Measurements from ENCODE around the gene GJC2. TPM values are rescaled to one million over a fixed set of nuclear protein-coding genes. Genes with fewer than 3 reads are reported as not detected.

Gene GJC2
- total RNA-seq, 4 donors from 2014 or later: 0.20 to 7.1 (median 1.4) TPM

DNA sequence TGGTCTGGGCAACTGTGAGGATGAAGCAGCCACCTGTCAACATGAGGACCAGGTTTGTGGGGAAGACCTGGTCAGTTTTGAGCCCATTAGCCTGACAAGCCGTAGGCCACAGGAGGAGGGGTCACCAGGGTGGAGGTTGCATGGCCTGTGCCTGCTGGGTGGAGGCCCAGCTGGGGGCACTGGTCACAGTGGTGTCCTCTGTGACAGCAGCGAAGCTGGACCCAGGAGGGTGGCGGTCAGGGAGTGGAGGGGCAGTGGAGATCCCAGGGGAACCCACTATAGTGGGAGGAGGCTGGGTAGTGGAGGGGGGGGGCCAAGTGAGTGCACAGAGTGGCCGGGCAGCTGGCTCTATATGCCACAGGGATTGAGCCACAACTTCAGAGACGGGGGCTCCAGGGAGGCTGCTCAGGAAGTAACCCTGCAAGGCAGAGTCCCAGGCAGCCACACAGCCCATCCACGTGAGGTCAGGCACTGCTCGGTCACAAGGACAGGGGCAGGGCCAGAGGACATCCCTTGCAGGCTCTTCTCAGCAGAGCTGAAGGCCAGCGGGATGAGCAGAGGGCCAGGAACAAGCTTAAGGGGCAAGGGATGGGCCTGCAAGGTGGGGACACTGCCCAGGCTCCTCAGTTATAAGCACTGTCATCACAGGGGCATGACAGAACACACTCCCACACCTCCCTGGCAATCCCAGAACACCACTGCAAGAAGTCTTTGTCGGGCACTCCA lies 44.3 kb upstream of the GJC2 start:
- H3K4me1 ChIP-seq: peaks cover 24 to 42% (median 38%) of the 10 kb centered on the region in 4 donors
- in situ Hi-C loops (cut with MboI; ENCODE audit: low pct_ligation_motif_present in 1 of 4, low pct_unique_long_range_greater_than_20kb in 1 of 4, low sequenced_read_pairs in 3 of 4) (no loop called here), intact Hi-C loops (cut with DNase I; ENCODE audit: low total_unique reads) (no loop called here)
- DNase-seq: no peak
- no peak overlapping the region for H3K4me3 ChIP-seq
- H3K36me3 ChIP-seq: no peaks in the 10 kb centered on the region
- H3K9me3 ChIP-seq: no peaks in the 10 kb centered on the region
- no peak for TF ChIP-seq EP300 (IDR thresholded peaks at IDR 0.05; ENCODE audit: low read depth)
- TF ChIP-seq, protein P1, sequence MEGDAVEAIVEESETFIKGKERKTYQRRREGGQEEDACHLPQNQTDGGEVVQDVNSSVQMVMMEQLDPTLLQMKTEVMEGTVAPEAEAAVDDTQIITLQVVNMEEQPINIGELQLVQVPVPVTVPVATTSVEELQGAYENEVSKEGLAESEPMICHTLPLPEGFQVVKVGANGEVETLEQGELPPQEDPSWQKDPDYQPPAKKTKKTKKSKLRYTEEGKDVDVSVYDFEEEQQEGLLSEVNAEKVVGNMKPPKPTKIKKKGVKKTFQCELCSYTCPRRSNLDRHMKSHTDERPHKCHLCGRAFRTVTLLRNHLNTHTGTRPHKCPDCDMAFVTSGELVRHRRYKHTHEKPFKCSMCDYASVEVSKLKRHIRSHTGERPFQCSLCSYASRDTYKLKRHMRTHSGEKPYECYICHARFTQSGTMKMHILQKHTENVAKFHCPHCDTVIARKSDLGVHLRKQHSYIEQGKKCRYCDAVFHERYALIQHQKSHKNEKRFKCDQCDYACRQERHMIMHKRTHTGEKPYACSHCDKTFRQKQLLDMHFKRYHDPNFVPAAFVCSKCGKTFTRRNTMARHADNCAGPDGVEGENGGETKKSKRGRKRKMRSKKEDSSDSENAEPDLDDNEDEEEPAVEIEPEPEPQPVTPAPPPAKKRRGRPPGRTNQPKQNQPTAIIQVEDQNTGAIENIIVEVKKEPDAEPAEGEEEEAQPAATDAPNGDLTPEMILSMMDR (IDR thresholded peaks at IDR 0.05): no peak
- TF ChIP-seq POLR2AphosphoS5 (IDR thresholded peaks at IDR 0.05): no peak
- no peak for TF ChIP-seq POLR2A (IDR thresholded peaks at IDR 0.05)
- no peaks in the 10 kb centered on the region for H3K27me3 ChIP-seq
- no peak overlapping the region for H3K27ac ChIP-seq
- 82% methylated on average over 9 of the region's 9 CpGs; no CpG with 5 or more reads in 1 of the 2 donors for WGBS, 2 donors (ENCODE audit: low coverage in 1 of 2)

DNA sequence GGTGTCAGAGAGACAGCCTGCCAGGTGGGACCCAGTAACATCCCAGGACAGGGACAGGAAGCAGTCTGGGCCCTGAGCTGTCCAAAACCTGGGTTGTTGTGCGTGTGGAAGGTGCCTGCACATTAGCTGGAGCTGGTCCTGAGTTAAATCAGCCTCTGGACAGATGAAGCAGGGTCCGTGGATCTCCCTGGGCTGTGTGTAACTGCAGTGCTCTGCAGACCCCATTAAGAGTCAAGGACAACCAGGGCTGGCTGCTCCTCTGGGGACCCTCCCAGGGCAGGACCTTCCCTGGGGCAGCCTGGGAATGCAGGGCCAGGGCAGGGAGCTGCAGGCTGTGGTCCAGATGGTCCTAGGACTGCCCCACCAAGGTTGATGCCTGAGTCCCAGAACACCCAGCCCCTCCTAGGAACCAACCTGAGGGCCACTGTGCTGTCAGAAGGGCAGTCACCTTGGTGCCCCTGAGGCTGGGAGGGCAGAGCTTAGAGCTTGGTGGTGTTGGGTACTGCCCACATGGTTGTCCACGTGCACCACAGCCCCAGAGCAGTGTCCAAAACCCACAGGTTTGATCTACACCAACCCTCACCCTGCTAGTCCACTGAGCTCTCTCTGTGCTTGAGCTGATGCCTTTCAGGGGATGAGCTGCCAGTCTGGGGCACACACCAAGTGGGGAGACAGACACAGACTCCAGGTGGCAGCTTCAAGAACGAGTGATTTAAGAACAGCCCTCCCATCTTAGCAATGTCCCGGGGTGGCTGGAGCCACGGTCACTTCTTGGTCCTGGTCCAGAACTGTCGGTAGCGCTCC lies 43.5 kb upstream of the GJC2 start:
- WGBS, 2 donors (ENCODE audit: low coverage in 1 of 2): 93% methylated on average over 8 of the region's 8 CpGs; no CpG with 5 or more reads in 1 of the 2 donors
- intact Hi-C loops (cut with DNase I; ENCODE audit: low total_unique reads): no loop called here

DNA sequence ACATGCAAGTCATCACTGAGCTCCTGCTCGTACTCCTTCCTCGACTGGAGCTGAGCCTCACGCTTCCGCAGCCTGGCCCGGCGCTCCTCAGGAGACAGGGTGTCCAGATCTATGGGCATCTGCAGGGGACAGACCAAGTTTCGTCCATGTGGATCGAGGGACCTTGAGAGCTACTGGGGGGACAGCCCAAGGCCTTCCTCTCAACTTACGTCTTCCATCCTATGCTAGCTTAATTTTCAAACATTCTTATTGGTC lies 43.0 kb upstream of the GJC2 start:
- DNase-seq: no peak
- no peaks in the 10 kb centered on the region for H3K9me3 ChIP-seq
- in situ Hi-C loops (cut with MboI; ENCODE audit: low pct_ligation_motif_present in 1 of 4, low pct_unique_long_range_greater_than_20kb in 1 of 4, low sequenced_read_pairs in 3 of 4): no loop called here
- 96% methylated on average over 9 of the region's 9 CpGs; no CpG with 5 or more reads in 1 of the 2 donors for WGBS, 2 donors (ENCODE audit: low coverage in 1 of 2)
- H3K27me3 ChIP-seq: no peaks in the 10 kb centered on the region
- TF ChIP-seq POLR2A (IDR thresholded peaks at IDR 0.05): no peak
- TF ChIP-seq, protein P1 (IDR thresholded peaks at IDR 0.05): no peak
- TF ChIP-seq EP300 (IDR thresholded peaks at IDR 0.05; ENCODE audit: low read depth): no peak
- TF ChIP-seq POLR2AphosphoS5 (IDR thresholded peaks at IDR 0.05): no peak
- H3K36me3 ChIP-seq: no peaks in the 10 kb centered on the region
- peaks cover 24 to 39% (median 30%) of the 10 kb centered on the region in 4 donors for H3K4me1 ChIP-seq
- H3K4me3 ChIP-seq: no peak overlapping the region
- intact Hi-C loops (cut with DNase I; ENCODE audit: low total_unique reads): no loop called here
- no peak overlapping the region for H3K27ac ChIP-seq

More for the DNA sequence above, 43.5 kb upstream of the GJC2 start:
- Histone ChIP-seq H3K36me3 (no peaks in the 10 kb centered on the region), H3K27ac (no peak overlapping the region), H3K4me3 (no peak overlapping the region), H3K9me3 (no peaks in the 10 kb centered on the region), H3K4me1 (peaks cover 26 to 44% (median 35%) of the 10 kb centered on the region in 4 donors), H3K27me3 (no peaks in the 10 kb centered on the region)
- TF ChIP-seq, protein P1 (IDR thresholded peaks at IDR 0.05): no peak
- TF ChIP-seq POLR2A (IDR thresholded peaks at IDR 0.05) (no peak), POLR2AphosphoS5 (IDR thresholded peaks at IDR 0.05) (no peak), EP300 (IDR thresholded peaks at IDR 0.05; ENCODE audit: low read depth) (no peak)
- in situ Hi-C loops (cut with MboI; ENCODE audit: low pct_ligation_motif_present in 1 of 4, low pct_unique_long_range_greater_than_20kb in 1 of 4, low sequenced_read_pairs in 3 of 4): no loop called here
- DNase-seq: no peak

GRCh38 chr1:228107636-228108035 lies 42.1 kb upstream of the GJC2 start:
- Histone ChIP-seq H3K4me1 (peaks cover 19 to 32% (median 24%) of the 10 kb centered on the region in 4 donors), H3K9me3 (no peaks in the 10 kb centered on the region), H3K36me3 (no peaks in the 10 kb centered on the region), H3K27me3 (no peaks in the 10 kb centered on the region), H3K27ac (peak overlapping the region in 1 of 4 donors; percentile 94), H3K4me3 (no peak overlapping the region)
- DNase-seq: no peak
- TF ChIP-seq, protein P1 (IDR thresholded peaks at IDR 0.05): no peak
- TF ChIP-seq POLR2AphosphoS5 (IDR thresholded peaks at IDR 0.05): no peak
- no peak for TF ChIP-seq EP300 (IDR thresholded peaks at IDR 0.05; ENCODE audit: low read depth)
- no peak for TF ChIP-seq POLR2A (IDR thresholded peaks at IDR 0.05)
- WGBS, 2 donors (ENCODE audit: low coverage in 1 of 2): 89% methylated on average over 19 of the region's 19 CpGs; no CpG with 5 or more reads in 1 of the 2 donors
- intact Hi-C loops (cut with DNase I; ENCODE audit: low total_unique reads): no loop called here
- in situ Hi-C loops (cut with MboI; ENCODE audit: low pct_ligation_motif_present in 1 of 4, low pct_unique_long_range_greater_than_20kb in 1 of 4, low sequenced_read_pairs in 3 of 4): no loop called here
